ENCODE data around the gene GTF3C5. TPM values are rescaled to one million over a fixed set of nuclear protein-coding genes. Genes with fewer than 3 reads are reported as not detected.
"Not testable (repeated sequence)": the region's sequence is repeated elsewhere in the genome, so short reads cannot be mapped to it uniquely, and the experiment has no call there.

Gene GTF3C5
- polyA plus RNA-seq, 4 donors = 62.5 to 69.0 (median 68.7) TPM

DNA sequence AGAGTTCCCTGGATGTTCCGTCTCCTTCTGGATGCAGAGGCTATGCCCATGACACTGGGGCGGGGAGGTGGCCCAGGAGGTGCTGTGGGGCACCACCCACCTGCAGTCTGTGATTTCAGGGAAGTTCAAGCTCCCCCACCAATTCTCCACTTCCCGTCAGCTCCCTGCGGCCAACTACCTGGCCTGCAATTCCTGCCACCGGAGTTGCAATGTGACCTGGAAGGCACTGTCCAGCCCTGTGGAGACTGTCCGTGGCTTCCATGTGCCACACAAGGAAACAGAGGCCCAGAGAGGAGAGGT, 35.7 kb upstream of the GTF3C5 start:
- no peak for DNase-seq (ENCODE audit: low read depth in 4 of 4, low spot score in 3 of 4)

DNA sequence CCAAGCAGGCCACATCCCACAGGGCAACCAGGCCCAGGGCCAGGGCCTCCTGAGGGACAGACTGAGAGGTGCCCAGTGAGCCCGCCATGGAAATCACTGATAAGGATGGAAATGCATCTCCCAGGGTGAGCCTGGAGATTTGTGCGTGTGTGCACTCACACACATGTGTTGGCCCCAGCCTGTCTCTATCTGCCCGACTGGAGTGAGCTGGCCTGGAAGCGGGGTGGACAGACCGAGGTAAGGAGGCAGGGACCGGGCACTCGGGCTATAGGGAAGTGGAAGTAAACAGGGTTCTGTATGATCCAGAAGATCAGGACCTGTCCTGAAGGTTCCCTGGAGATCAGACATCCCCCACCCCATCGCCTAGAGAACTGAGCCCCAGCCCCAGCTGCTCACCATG, 34.9 kb upstream of the GTF3C5 start:
- DNase-seq (ENCODE audit: low read depth in 4 of 4, low spot score in 3 of 4) = no peak

DNA sequence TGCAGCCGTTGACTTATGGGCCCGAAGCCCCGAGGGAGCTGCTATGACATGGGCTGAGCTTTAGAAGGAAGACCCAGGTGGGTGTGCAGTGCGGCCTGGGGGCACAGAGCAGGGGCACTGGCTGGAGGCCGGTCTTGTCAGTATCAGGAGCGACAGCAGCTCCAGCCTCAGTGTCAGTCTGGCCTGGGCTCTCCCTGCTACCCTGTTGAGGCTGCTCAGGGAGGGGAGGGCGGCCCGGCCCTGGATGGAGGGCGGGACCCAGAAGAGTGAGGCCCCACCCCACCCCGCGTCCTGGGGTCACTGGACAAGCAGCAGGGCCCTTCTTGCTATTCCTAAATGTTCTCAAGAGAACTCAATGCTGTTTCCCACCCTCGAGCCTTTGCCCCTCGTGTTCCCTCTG, 34.3 kb upstream of the GTF3C5 start:
- DNase-seq (ENCODE audit: low read depth in 4 of 4, low spot score in 3 of 4) = no peak

DNA sequence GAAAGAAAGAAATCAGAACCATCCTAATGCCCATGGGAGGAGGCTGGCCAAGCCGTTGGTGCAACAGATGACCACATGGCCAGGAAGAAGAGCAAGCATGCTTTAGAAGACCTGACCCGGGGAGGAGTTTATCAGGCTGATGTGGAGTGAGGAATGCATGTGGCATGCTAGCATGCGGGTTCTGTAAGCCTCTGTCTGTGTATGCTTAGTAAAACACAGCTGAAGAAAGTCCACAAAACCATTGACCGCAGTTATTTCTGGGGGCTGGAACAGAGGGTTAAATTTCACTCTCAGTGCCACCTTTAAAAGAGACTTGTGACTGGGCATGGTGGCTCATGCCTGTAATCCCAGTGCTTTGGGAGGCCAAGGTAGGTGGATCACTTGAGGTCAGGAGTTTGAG, 33.2 kb upstream of the GTF3C5 start:
- no peak for DNase-seq (ENCODE audit: low read depth in 4 of 4, low spot score in 3 of 4)

DNA sequence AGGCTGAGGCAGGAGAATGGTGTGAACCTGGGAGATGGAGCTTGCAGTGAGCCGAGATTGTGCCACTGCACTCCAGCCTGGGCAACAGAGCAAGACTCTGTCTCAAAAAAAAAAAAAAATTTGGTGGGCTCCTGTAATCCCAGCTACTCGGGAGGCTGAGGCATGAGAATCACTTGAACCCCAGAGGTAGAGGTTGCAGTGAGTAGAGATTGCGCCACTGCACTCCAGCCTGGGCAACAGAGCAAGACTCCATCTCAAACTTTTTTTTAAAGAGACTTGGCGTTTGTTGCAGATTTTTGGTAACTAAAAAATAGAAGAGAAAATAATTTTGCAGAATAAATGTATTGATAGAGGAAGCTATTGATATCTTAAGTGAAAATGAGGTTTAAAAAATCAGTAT, 32.6 kb upstream of the GTF3C5 start:
- not testable (repeated sequence) for DNase-seq (ENCODE audit: low read depth in 4 of 4, low spot score in 3 of 4)

DNA sequence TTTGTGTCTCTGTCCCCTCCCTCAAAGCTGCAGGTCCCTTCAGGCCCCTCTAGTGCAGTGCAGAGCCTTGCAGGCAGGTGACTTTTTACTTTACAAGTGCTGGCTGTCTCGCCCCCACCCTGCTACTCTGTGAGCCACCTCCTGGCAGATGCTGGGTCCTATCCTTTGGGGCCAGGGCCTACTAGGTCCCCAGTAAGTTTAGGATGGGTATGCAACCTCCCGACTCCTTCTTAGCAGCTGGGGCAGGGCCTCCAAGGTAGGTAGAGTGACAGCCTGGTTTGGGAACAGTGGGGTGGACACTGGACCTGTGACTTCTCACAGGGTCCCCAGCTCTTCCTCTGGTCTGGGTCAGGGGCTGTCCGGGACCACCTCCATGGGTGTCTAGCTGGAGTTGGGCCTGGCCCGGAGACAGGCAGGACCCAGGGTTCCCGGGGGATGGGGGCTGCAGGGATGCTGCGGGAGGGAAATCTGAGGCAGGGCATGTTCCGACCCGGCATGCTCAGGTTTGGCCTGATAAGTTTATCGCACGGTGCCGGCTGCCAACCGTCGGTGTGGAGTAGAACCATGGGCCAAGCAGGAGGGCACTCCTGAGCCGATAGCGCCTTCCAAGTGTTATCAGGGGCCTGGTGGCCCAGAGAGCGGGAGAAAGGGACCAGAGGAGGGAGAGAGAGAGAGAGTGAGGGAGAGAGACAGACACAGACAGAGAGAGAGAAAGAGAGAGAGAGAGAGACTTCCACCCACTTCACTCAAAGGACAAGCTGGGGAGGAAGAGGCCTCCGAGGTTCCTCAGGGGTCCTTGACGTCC, 31.8 kb upstream of the GTF3C5 start:
- no peak for DNase-seq (ENCODE audit: low read depth in 4 of 4, low spot score in 3 of 4)

DNA sequence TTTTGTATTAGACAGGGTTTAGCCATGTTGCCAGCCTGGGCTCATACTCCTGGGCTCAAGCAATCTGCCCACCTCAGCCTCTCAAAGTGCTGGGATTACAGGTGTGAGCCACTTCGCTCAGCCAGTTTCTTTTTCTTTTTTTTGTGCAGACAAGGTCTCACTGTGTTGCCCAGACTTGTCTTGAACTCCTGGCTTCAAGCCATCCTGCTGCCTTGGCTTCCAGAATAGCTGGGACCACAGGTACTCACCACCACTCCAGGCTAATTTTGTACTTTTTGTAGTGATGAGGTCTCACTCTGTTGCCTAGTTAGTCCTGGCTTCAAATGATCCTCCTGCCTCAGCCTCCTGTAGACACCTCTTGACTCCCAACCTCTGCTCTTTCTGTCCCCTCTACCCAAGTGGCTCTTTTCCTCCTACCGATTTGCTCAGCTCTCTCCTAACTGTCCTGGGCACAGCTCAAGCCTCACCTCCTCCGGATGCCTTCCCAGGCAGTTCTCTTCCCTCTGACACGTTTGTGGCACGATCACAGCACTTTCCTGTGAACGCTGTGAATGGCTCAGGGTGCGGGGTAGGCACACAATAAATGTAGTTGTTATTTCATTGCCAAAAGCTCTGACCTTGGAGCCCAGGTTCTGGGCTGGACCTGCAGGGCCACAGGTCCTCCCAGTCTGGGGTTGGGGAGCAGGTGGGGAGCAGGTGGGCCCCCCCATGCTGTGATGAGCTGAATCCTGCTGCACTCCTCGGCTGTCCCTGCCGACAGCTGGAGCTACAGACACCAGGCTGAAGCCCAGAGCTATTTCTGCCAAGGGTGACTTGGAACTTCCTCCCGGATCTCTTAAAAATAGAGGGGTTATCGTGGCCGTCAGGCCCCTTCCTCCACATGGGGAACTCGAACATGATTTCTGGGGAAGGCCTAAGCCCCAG, 28.4 kb upstream of the GTF3C5 start:
- DNase-seq (ENCODE audit: low read depth in 4 of 4, low spot score in 3 of 4) = no peak

DNA sequence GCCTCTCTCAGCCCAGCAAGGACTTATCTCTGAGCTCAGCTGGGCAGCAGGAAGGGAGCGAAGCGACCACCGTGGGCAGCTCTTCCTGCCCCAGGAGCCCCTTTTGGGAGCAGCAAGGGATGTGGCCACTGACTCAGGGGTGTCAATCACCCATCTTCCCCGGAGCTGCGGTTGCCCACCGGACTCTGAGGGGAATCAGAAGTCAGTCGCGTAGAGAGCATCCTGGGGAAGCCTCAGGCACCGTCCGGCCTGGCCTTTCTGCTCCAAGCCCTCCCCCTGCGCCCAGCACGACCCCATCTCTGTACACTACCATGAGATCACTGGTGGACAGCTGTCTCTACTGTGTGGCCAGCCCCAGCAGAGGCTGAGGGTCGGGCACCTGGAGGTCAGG, 27.7 kb upstream of the GTF3C5 start:
- no peak for DNase-seq (ENCODE audit: low read depth in 4 of 4, low spot score in 3 of 4)

DNA sequence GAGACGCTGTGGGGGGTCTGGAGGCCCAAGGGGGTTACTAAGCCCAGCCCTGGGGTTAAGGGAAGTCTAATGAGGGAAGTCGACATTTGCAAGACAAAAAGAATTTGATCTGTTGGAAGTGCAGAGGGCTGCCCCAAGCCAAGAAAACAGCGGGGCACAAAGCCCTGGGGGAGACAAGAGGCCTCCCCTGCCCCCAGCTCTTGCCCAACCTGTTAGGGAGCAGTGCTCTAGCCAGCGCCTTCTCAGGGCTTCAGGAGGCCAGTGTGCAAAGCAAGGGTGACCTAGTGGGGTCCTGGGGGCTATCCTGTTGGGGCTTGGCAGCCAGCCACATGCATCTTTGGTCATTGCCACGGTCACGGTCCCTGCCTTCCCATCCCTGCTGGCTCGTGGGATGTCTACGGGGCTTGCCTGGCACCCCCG, 27.1 kb upstream of the GTF3C5 start:
- no peak for DNase-seq (ENCODE audit: low read depth in 4 of 4, low spot score in 3 of 4)

DNA sequence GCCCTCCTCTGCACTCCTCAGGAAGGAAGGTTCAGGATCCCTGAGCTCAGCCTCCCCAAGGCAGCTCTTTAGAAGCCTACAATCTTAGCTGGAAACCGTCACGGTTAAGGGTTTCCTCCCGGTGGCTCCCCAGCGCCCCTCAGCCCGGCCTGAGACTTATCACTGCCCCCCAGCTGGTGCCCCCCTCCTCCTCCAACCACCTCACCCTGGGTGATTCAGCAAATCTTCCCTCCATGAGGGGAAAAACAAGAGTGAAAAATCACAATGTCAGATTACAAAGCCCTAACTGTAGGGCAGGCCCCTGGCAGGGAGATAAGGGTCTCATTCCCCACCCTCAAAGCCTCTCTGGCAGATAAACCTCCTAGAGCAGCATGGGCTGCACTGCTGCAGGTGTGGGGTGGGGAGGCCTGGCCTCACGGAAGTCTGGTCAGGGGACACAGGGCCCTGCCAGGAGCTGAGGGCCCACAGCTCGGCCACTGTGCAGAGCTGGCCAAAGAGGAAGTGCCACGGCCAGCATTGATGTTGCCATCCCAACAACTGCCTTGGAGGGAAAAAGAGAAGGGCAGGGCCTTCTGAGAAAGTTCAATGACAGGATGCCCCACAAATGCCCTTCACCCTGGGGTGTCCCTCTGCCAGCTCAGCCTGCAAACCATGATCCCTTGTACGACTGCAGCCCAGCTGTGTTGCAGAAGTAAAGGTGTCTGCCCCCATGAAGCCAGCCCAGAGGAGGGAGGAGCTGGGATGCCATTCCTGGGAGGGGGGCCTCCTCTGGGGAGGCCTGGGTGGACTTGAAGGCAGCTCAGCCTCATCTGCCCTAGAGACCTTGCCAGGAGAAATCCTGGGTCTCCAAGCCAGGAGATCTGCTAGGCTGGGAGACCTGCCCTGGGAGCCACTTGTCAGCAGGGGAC, 26.5 kb upstream of the GTF3C5 start:
- no peak for DNase-seq (ENCODE audit: low read depth in 4 of 4, low spot score in 3 of 4)

DNA sequence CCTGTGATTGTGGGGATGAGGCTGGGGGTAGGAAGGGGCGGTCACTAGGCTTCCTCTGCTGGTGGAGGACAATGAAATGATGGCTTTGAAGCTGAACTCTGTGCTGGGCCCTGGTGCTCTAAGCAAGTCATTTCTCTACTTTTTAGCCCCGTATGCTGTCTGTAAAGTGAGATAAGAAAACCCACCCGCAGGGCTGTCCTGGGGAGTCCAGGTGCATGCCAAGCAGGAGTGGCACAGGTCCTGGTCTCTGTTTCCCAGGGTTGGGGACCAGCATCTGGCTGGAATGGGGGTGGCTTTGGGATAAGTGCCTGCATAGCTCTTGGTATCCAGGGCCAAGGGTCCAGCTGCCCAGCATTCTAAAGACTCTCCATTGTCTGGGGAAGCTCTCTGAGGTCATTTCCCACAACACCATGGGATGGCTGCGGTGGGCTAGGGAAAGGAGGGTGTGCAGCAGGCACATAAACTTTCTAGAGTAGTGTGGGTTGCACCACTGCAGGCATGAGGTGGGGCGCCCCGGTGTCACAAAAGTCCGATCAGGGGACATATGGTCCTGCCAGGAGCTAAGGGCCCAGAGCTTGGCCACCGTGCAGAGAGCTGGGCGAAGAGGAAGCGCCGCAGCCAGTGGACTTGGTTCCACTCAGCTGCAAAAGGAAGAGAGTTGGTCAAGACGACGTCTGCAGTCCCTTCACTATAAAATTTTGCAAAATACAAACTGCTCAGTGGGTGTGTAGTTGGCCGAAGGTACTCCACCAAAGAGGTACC, 25.6 kb upstream of the GTF3C5 start:
- no peak for DNase-seq (ENCODE audit: low read depth in 4 of 4, low spot score in 3 of 4)

DNA sequence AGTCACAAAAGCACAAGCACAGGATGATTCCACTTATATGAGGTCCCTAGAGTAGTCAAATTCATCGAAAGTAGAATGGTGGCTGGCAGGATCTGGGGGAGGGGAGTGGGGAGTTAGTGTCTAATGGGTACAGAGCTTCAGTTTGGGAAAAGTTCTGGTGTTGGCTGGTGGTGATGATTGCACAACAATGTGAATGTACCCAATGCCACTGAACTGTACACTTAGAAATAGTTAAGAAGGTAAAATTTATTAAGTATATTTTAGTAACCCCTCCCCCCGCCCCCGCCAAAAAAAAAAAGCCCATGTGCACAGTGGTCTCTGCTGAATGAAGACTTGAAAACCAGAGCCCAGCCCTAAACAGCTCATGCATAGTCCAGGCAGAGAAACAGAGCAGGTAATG, 24.8 kb upstream of the GTF3C5 start:
- DNase-seq (ENCODE audit: low read depth in 4 of 4, low spot score in 3 of 4) = no peak

DNA sequence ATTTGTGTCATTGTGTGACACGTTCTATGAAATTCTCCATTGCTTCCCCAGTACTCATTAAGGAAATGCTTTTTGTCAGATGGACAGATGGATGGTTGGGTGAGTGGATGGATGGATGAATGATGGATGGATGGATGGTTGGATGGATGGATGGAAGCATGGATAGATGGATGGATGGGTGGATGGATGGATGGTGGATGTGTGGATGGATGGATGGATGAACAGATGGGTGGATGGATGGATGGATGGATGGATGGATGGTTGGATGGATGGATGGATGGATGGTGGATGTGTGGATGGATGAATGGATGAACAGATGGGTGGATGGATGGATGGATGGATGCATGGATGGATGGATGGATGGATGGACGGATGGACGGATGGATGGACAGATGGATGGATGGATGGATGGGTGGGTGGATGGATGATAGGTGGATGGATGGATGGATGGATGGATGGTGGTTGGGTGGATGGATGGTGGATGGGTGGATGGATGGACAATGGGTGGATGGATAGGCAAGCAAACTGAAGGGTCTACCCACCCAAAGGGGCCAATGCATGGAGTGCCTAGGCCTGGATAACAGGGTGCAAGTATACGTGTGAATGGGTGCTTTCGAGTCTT, 24.0 kb upstream of the GTF3C5 start:
- no peak for DNase-seq (ENCODE audit: low read depth in 4 of 4, low spot score in 3 of 4)

DNA sequence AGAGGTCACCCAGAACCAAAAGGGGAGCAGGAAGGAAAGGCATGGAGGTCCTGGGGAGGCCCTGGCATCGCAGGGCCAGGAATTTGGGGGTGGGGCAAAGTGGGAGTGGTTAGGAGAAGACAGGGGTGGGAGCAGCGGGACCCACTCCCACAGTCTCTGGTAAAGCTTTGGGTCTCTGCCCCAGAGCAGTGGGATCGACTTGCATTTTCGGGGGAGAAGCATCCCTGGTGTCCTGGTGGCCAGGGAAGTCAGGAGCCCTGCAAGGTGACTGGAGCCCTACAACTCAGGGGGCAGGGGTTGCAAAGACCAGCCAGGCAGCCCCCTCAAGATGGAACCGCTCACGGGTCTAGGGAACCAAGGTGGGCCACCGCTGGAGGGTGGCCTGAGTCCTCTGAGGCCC, 22.4 kb upstream of the GTF3C5 start:
- no peak for DNase-seq (ENCODE audit: low read depth in 4 of 4, low spot score in 3 of 4)

DNA sequence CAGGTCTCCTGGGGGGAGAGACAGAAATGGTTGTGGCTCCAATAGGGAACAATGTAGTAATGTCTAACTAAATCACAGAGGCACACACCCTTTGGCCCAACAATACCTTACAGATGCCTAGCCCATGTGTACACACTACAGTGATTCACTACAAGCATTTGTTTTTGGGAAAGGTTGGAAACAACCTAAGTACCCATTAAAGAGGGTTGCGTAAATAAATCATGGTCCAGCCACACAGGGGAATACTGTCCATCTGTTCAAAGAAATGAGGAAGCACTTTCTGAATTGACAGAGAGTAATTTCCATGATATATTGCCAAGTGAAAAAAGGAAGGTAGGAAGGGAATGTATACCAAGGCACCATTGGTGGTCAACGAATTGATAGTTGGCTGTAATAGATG, 22.0 kb upstream of the GTF3C5 start:
- no peak for DNase-seq (ENCODE audit: low read depth in 4 of 4, low spot score in 3 of 4)

DNA sequence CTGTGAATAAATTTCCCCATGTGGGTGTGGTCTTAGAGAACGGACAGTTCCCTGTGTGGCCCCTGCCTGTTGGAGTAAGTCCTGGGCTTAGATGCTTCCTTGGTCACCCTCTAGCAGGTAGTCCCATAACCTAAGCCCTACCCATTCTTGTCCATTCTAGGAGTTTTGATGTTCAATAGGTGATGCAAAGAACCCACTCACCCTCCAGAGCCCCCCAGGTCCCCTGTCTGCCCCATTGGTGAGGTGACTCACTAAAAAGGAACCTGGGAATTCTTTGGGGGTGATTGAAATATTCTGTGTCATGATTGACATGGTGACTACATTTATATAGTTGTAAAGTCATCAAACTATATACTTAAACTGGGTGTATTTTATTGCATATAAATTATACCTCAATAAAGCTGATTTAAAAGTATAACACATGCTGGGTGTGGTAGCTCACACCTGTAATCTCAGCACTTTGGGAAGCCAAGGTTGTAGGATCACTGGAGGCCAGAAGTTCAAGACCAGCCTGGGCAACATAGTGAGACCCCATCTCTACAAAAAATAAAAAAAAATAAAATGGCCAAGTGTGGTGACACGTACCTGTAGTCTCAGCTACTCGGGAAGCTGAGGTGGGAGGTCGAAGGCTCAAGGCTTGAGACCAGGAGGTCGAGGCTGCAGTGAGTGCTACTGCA, 20.8 kb upstream of the GTF3C5 start:
- DNase-seq (ENCODE audit: low read depth in 4 of 4, low spot score in 3 of 4) = no peak

DNA sequence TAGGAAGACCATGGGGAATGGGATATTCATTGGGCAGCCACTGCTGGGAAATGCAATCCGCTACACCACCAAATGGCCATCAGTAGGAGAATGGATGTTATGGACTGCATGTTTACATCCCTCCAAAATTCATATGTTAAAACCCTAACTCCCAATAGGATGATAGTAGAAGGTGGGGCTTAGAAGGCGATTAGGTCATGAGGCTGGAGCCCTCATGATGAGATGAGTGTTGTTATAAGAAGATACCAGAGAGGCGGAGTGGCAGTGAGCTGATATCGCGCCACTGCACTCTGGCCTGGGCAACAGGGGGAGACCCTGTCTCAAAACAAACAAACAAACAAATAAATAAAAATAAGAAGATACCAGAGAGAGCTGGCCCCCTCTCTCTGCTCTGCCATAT, 16.1 kb upstream of the GTF3C5 start:
- no peak for DNase-seq (ENCODE audit: low read depth in 4 of 4, low spot score in 3 of 4)

DNA sequence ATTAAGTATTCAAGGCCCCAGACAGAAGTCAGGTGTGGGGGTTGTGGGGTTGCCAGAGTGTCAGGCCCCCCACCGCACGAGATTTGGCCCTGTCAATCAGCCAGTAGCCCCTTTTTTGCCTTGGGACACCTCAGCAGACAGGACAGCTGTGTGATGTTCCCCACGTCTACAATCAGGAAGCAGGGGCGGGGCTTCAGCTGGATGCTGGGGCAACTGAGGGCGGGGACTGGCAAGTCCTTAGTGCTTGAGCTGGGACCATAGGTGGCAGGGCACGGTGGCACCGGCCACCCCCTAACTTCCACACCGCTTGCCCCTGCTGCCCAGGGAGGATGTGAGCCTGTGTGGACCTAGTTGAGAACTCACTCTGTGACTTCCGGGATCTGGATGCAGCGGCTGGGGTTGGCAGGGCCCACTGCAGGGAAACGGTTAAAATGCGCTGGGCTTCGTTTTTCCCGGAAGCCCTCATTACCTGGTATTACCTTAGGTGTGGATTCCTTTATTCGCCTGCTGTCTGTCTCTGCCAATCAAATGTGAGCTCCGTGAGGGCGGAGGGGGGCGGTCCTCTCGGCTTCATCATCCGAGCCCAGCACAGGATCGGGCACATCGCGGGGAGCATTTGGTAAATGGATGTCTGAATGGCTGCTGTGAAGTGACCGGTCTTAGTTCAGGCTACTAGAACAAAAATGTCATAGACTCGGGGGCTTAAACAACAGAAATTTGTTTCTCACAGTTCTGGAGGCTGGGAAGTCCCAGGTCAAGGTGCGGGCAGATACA, 7.5 kb upstream of the GTF3C5 start:
- DNase-seq (ENCODE audit: low read depth in 4 of 4, low spot score in 3 of 4) = no peak

DNA sequence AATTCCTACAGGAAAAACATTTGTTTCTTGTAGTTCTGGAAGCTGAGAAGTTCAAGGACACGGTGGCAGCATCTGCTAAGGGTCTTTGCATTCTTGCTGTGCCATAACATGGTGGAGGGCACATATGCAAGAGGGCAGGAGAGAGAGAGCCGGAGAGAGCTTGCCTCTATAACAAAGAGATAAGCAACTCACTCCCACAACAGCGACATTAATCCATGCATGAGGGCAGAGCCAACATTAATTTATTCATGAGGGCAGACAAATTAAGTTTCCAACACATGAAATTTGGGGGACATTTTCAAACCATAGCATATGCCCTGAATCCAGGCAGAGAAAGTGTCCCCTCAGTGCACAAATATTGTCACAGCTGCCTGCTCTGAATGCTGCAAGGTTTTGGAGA, 4.4 kb upstream of the GTF3C5 start:
- no peak for DNase-seq (ENCODE audit: low read depth in 4 of 4, low spot score in 3 of 4)

Data from right renal pelvis (tissue), 4 donors.